Glutamatergic neuron (in vitro differentiated cells): ENCODE measurements around the gene ACADVL. TPM values are rescaled to one million over a fixed set of nuclear protein-coding genes. Genes with fewer than 3 reads are reported as not detected.

Experiments used
- DNase-seq: peaks from one replicate; pipeline ENCODE4 v3.0.0; 2022
- H3K27ac Mint-ChIP-seq: one replicate; pipeline ENCODE4 v1.8.0; 2020; ENCODE audit warnings: mild to moderate bottlenecking, mixed read lengths, inconsistent platforms; ENCODE audit not compliant: unreplicated experiment
- H3K27me3 Mint-ChIP-seq: one replicate; pipeline ENCODE4 v1.8.0; 2020; ENCODE audit warnings: mild to moderate bottlenecking, moderate library complexity, mixed read lengths, inconsistent platforms; ENCODE audit not compliant: unreplicated experiment
- H3K36me3 Mint-ChIP-seq: one replicate; pipeline ENCODE4 v1.8.0; 2020; ENCODE audit warnings: mild to moderate bottlenecking, mixed read lengths, inconsistent platforms; ENCODE audit not compliant: unreplicated experiment
- H3K4me1 Mint-ChIP-seq: one replicate; pipeline ENCODE4 v1.8.0; 2020; ENCODE audit warnings: mild to moderate bottlenecking, low read depth, mixed read lengths, inconsistent platforms; ENCODE audit not compliant: unreplicated experiment
- H3K4me3 Mint-ChIP-seq: one replicate; pipeline ENCODE4 v1.8.0; 2020; ENCODE audit warnings: mild to moderate bottlenecking, mixed read lengths, inconsistent platforms; ENCODE audit not compliant: unreplicated experiment
- H3K9me3 Mint-ChIP-seq: one replicate; pipeline ENCODE4 v1.8.0; 2020; ENCODE audit warnings: mild to moderate bottlenecking, moderate library complexity, mixed read lengths, inconsistent platforms; ENCODE audit not compliant: unreplicated experiment
- total RNA-seq: library from RNA; stranded (reverse); fragmentation: NEBNext Ultra II Directional; extraction: Animal tissue kit (Norgen Biotek cat#: 25700); gene quantifications from one replicate; pipeline ENCODE4 v1.2.1, GENCODE V29; 2021; ENCODE audit not compliant: unreplicated experiment
- TF ChIP-seq, protein P1 (sequence below): fragments of 200-600 bp; sonication (generic); IDR thresholded peaks from one replicate; pipeline ENCODE4 v1.5.0; 2021; ENCODE audit not compliant: partially characterized antibody, unreplicated experiment

The ACADVL gene
- total RNA-seq, 1 donor from 2014 or later = 375 TPM

DNA sequence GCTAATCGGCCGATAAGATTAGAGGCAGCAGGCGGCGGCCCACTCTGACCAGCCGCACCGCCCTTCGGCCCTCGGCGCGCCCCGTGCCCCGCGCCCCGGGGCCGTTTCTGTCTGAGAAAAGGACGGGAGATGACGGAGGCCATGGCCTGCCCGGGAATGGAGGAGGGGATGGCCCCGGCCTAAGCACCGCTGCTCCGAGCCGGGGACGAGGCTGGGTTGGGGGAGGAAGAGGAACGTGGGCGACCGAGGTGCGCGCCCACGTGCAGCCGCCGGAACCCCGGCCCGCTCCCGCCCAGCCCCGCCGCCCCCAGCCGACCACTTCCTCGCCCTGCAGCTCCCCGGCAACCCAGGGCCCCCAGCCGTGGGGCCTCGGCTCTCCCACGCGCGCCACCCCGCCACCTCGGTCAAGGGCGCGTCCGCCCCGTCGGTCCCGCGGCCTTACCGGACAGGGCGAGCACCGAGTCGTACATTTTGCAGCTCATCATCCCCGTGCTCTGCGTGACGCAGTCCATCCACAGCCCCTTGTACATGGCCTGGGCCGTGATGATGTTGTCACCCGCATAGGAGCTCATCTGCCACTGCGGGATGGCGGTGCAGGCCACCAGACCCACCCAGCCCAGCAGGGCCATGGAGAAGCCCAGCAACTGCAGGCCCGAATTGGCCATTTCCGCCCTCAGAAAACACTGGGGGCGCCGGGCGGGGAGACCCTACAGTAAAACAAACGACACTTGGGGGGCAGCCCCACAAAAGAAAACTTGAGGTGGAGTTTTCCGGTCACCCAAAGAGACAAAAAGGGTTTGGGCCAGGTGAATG lies 41.8 kb downstream of the ACADVL start:
- H3K4me1 Mint-ChIP-seq = peaks cover 5% of the 10 kb centered on the region
- H3K4me3 Mint-ChIP-seq = peak overlapping the region; percentile 52
- H3K36me3 Mint-ChIP-seq = peaks cover 4% of the 10 kb centered on the region
- DNase-seq = no peak
- peaks cover 17% of the 10 kb centered on the region for H3K27me3 Mint-ChIP-seq
- TF ChIP-seq, protein P1, sequence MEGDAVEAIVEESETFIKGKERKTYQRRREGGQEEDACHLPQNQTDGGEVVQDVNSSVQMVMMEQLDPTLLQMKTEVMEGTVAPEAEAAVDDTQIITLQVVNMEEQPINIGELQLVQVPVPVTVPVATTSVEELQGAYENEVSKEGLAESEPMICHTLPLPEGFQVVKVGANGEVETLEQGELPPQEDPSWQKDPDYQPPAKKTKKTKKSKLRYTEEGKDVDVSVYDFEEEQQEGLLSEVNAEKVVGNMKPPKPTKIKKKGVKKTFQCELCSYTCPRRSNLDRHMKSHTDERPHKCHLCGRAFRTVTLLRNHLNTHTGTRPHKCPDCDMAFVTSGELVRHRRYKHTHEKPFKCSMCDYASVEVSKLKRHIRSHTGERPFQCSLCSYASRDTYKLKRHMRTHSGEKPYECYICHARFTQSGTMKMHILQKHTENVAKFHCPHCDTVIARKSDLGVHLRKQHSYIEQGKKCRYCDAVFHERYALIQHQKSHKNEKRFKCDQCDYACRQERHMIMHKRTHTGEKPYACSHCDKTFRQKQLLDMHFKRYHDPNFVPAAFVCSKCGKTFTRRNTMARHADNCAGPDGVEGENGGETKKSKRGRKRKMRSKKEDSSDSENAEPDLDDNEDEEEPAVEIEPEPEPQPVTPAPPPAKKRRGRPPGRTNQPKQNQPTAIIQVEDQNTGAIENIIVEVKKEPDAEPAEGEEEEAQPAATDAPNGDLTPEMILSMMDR = no peak
- H3K9me3 Mint-ChIP-seq = peaks cover 5% of the 10 kb centered on the region
- H3K27ac Mint-ChIP-seq = no peak overlapping the region

DNA sequence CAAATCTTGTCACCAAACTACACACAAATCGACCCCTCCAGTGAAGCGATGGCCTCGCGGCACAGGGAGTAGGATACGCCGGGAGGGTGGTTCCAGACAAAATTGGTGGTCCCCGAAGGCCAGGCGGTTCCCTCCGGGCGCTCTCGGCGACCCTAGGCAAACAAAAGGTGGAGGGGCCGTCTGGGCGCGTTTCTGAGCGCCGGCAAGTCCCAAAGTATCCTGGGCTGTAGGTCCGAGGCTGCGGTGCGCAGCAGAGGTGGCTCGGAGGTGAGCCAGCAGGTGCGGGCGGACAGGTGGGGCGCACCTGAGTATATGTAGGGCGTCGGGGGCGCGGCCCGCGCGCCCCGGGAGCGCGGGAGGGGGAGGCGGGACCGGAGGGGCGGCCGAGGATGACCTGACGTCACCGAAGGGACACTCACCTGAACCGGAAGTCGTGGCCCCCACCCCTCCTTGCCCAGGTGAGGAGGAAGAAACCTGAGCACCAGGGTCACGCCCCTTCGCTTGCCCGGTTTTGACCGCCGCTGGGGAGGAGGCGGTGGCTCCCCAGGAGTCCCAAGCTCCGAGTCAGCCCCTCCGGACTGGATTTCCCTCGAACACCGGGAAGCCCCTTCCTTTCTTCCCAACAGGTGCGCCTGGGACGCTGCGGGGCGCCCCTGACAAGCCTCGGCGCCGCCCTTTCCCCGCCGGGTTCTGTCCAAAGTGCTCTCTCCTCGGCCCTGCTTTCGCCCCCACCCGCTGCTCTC lies 42.6 kb downstream of the ACADVL start, which contains the start of gene CLDN7:
Gene CLDN7, minus strand, starts transcription at position 287 of the 743 bp plus-strand sequence. CDS start 435 bp downstream, outside the sequence.
- Mint-ChIP-seq H3K27me3 (peaks cover 19% of the 10 kb centered on the region), H3K4me3 (peak within 1 kb of the TSS; percentile 65), H3K4me1 (peaks cover 5% of the 10 kb centered on the region), H3K36me3 (peaks cover 4% of the 10 kb centered on the region), H3K27ac (no peak within 1 kb of the TSS), H3K9me3 (peaks cover 3% of the 10 kb centered on the region)
- TF ChIP-seq, protein P1 = no peak
- DNase-seq = no peak

DNA sequence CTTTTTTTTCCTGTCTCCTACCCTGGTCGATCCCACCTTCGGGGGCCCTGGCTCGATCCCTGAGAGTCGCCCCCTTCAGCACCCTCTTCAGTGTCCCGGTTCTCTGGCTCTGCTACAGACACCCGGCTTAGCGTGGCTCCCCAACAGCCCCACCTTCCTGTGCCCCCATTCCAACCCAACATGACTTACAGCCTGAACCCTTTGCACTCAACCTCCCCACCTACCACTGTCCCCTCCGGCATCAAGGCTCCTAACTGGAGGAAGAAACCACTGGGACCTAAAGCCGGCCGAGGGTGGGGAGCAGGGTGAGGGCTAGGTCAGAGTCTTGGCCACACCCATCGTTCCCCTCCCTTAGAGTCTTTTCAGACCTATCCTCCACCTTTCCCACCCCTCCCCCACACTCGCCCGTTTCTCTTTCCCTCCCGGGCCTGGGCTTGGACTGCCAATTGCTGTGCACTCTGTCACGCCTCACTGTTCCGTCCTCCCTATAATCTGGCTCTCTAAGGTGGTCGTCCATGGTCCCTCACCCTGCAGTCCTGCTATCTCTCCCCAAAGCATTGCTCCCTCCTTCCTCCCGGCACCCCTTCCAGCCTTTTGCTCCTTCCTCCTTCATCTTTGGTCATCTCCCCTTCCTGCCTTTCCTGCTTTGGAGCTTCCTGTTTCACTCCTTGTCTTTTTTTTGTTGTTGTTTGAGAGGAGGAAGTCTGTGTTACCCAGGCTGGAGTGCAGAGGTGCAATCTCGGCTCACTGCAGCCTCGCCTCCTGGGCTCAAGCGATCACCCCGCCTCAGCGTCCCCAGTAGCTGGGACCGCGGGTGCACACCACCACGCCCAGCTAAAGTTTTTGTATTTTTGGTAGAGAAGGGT lies 43.4 kb downstream of the ACADVL start:
- TF ChIP-seq, protein P1 = no peak
- H3K27me3 Mint-ChIP-seq = peaks cover 19% of the 10 kb centered on the region
- no peak overlapping the region for H3K27ac Mint-ChIP-seq

DNA sequence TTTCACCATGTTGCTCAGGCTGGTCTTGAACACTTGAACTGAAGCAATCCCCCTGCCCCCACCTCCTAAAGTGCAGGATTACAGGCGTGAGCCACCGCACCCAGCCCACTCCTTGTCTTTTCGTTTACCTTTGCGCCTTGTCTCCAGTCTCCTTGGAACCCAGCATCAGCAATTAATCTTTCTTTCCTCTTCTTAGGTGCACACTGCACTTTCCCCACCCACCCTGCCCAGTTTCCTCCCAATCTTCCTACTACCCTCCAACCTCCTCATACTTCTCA lies 44.0 kb downstream of the ACADVL start:
- TF ChIP-seq, protein P1 = no peak
- Mint-ChIP-seq H3K27me3 (peaks cover 19% of the 10 kb centered on the region), H3K9me3 (peaks cover 3% of the 10 kb centered on the region), H3K4me1 (peaks cover 5% of the 10 kb centered on the region), H3K36me3 (peaks cover 4% of the 10 kb centered on the region), H3K4me3 (no peak overlapping the region), H3K27ac (no peak overlapping the region)
- DNase-seq = no peak

More for the DNA sequence above, 43.4 kb downstream of the ACADVL start:
- Mint-ChIP-seq H3K4me3 (peak overlapping the region; percentile 65), H3K36me3 (peaks cover 4% of the 10 kb centered on the region), H3K4me1 (peaks cover 5% of the 10 kb centered on the region), H3K9me3 (peaks cover 3% of the 10 kb centered on the region)
- DNase-seq = no peak
